Measurements from ENCODE around the gene NR3C1. TPM values are rescaled to one million over a fixed set of nuclear protein-coding genes. Genes with fewer than 3 reads are reported as not detected.

Gene NR3C1
- total and polyA plus RNA-seq, 8 donors, result 6.5 to 42.2 (median 27.1) TPM

- Histone ChIP-seq H3K4me1 (peaks cover 12 to 18% (median 14%) of the 10 kb centered on the region in 3 donors), H3K9me3 (no peaks in the 10 kb centered on the region)
These were observed 90.7 kb downstream of the NR3C1 start for GRCh38 chr5:143312822-143313221.

GRCh38 chr5:143311955-143312354, 91.5 kb downstream of the NR3C1 start:
- TF ChIP-seq CTCF (IDR thresholded peaks at IDR 0.05), result no peak
- Histone ChIP-seq H3K27ac (no peak overlapping the region), H3K27me3 (no peaks in the 10 kb centered on the region), H3K4me1 (peaks cover 4 to 13% (median 6%) of the 10 kb centered on the region in 3 donors), H3K9me3 (no peaks in the 10 kb centered on the region), H3K4me3 (no peak overlapping the region), H3K36me3 (peaks cover 0 to 12% (median 5%) of the 10 kb centered on the region in 3 donors)
- WGBS, 2 donors, result 93 to 97% methylated on average over 1 of the region's 1 CpG
- no peak for DNase-seq
- no peak for ATAC-seq
- intact Hi-C loops (cut with DNase I), result no loop called here
- FAIRE-seq, result no peak

More at GRCh38 chr5:143312822-143313221, 90.7 kb downstream of the NR3C1 start:
- H3K27ac ChIP-seq, result no peak overlapping the region
- ATAC-seq, result no peak
- no peak overlapping the region for H3K4me3 ChIP-seq
- 98 to 99% methylated on average over 2 of the region's 2 CpGs for WGBS, 2 donors
- intact Hi-C loops (cut with DNase I), result no loop called here
- TF ChIP-seq CTCF (IDR thresholded peaks at IDR 0.05), result no peak
- no peak for DNase-seq
- no peaks in the 10 kb centered on the region for H3K27me3 ChIP-seq
- peaks cover 0 to 7% (median 5%) of the 10 kb centered on the region in 3 donors for H3K36me3 ChIP-seq
- no peak for FAIRE-seq

GRCh38 chr5:143311428-143311827, 92.1 kb downstream of the NR3C1 start:
- Histone ChIP-seq H3K27me3 (no peaks in the 10 kb centered on the region), H3K9me3 (no peaks in the 10 kb centered on the region), H3K27ac (no peak overlapping the region), H3K4me3 (no peak overlapping the region), H3K4me1 (peaks cover 0 to 8% (median 2%) of the 10 kb centered on the region in 3 donors), H3K36me3 (peaks cover 0 to 12% (median 5%) of the 10 kb centered on the region in 3 donors)
- ATAC-seq (no peak), DNase-seq (no peak), FAIRE-seq (no peak)
- intact Hi-C loops (cut with DNase I), result no loop called here
- 85 to 94% methylated on average over 5 of the region's 5 CpGs for WGBS, 2 donors
- no peak for TF ChIP-seq CTCF (IDR thresholded peaks at IDR 0.05)

GRCh38 chr5:143309661-143310431, 93.6 kb downstream of the NR3C1 start:
- DNase-seq, result no peak
- no peaks in the 10 kb centered on the region for H3K27me3 ChIP-seq
- H3K36me3 ChIP-seq, result peaks cover 0 to 12% (median 5%) of the 10 kb centered on the region in 3 donors
- no peak overlapping the region for H3K27ac ChIP-seq
- no peak for ATAC-seq
- no peak overlapping the region for H3K4me3 ChIP-seq
- peaks cover 0 to 1% (median 0%) of the 10 kb centered on the region in 3 donors for H3K4me1 ChIP-seq
- no peak for TF ChIP-seq CTCF (IDR thresholded peaks at IDR 0.05)
- intact Hi-C loops (cut with DNase I), result no loop called here
- H3K9me3 ChIP-seq, result no peaks in the 10 kb centered on the region
- WGBS, 2 donors, result 95 to 96% methylated on average over 7 of the region's 7 CpGs
- no peak for FAIRE-seq

GRCh38 chr5:143308731-143309130, 94.8 kb downstream of the NR3C1 start:
- FAIRE-seq, result no peak
- intact Hi-C loops (cut with DNase I), result no loop called here
- H3K27me3 ChIP-seq, result no peaks in the 10 kb centered on the region
- no peak for ATAC-seq
- H3K4me3 ChIP-seq, result no peak overlapping the region
- H3K36me3 ChIP-seq, result peaks cover 0 to 12% (median 5%) of the 10 kb centered on the region in 3 donors
- no peak for DNase-seq
- H3K9me3 ChIP-seq, result no peaks in the 10 kb centered on the region
- TF ChIP-seq CTCF (IDR thresholded peaks at IDR 0.05), result no peak
- WGBS, 2 donors, result 84 to 87% methylated on average over 2 of the region's 2 CpGs
- no peaks in the 10 kb centered on the region for H3K4me1 ChIP-seq
- no peak overlapping the region for H3K27ac ChIP-seq
